HEK293T (cell line): ENCODE results near the gene CEP170B.

Source experiments
- BHLHE40 ChIP-seq: fragments of 450-650 bp; IDR thresholded peaks from 2 replicates; pipeline ENCODE4 v1.6.1; 2016; ENCODE audit warnings: mild to moderate bottlenecking, moderate library complexity, borderline replicate concordance
- CTBP1 ChIP-seq: fragments of 450-650 bp; IDR thresholded peaks from 2 replicates; pipeline ENCODE4 v1.6.1; 2016; ENCODE audit warnings: borderline replicate concordance
- ELF4 ChIP-seq: fragments of 450-650 bp; IDR thresholded peaks from 2 replicates; pipeline ENCODE4 v1.6.1; 2017; ENCODE audit warnings: antibody characterized with exemption
- FOXA1 ChIP-seq: fragments of 450-650 bp; IDR thresholded peaks from 2 replicates; pipeline ENCODE4 v1.6.1; 2016; ENCODE audit warnings: mild to moderate bottlenecking
- FOXK2 ChIP-seq: fragments of 450-650 bp; IDR thresholded peaks from 2 replicates; pipeline ENCODE4 v1.6.1; 2016; ENCODE audit warnings: mild to moderate bottlenecking
- HDGF ChIP-seq: fragments of 450-650 bp; IDR thresholded peaks from 2 replicates; pipeline ENCODE4 v1.6.1; 2017; ENCODE audit warnings: antibody characterized with exemption, borderline replicate concordance
- PKNOX1 ChIP-seq: fragments of 450-650 bp; IDR thresholded peaks from 2 replicates; pipeline ENCODE4 v1.6.1; 2016
- SP1 ChIP-seq: fragments of 450-650 bp; IDR thresholded peaks from 2 replicates; pipeline ENCODE4 v1.6.1; 2017
- TARDBP ChIP-seq: fragments of 450-650 bp; IDR thresholded peaks from 2 replicates; pipeline ENCODE4 v1.6.1; 2016

GRCh38 chr14:104877066-104877805 lies 12.2 kb downstream of the CEP170B start:
- no peak for TF ChIP-seq FOXK2
- TF ChIP-seq FOXA1: no peak
- no peak for TF ChIP-seq PKNOX1
- TF ChIP-seq ELF4: no peak
- no peak for TF ChIP-seq CTBP1
- no peak for TF ChIP-seq BHLHE40
- no peak for TF ChIP-seq SP1
- TF ChIP-seq TARDBP: no peak
- TF ChIP-seq HDGF: no peak
